GM18519 (cell line): ENCODE data around the gene C1orf115.
A peak's percentile ranks its signal among the peaks of the same experiment; 100 is the strongest.
"Not testable (repeated sequence)": the region's sequence is repeated elsewhere in the genome, so short reads cannot be mapped to it uniquely, and the experiment has no call there.

ENCODE experiments used
- ATAC-seq: cut with Tn5 transposase; IDR thresholded peaks from one replicate; pipeline ENCODE4 v1.9.1; 2021; ENCODE audit warnings: mild to moderate bottlenecking, moderate library complexity; ENCODE audit not compliant: unreplicated experiment, low FRiP score

Gene C1orf115

GRCh38 chr1:220717800-220718640, 27.9 kb downstream of the C1orf115 start:
- ATAC-seq = peak; percentile 89

GRCh38 chr1:220721266-220721665, 31.1 kb downstream of the C1orf115 start:
- not testable (repeated sequence) for ATAC-seq

GRCh38 chr1:220726634-220727033, 36.5 kb downstream of the C1orf115 start:
- ATAC-seq = no peak

GRCh38 chr1:220727519-220727918, 37.4 kb downstream of the C1orf115 start:
- no peak for ATAC-seq

- ATAC-seq = no peak
These were observed 40.3 kb downstream of the C1orf115 start for GRCh38 chr1:220730486-220730885.

GRCh38 chr1:220732137-220732536, 42.0 kb downstream of the C1orf115 start:
- no peak for ATAC-seq

- peak; percentile 5 for ATAC-seq
These were observed 42.5 kb downstream of the C1orf115 start for GRCh38 chr1:220732621-220733020.

- peak; percentile 53 for ATAC-seq
These were observed 43.0 kb downstream of the C1orf115 start for GRCh38 chr1:220733086-220733601.

- no peak for ATAC-seq
These were observed 44.6 kb downstream of the C1orf115 start for GRCh38 chr1:220734571-220735326.

- not testable (repeated sequence) for ATAC-seq
These were observed 46.1 kb downstream of the C1orf115 start for GRCh38 chr1:220736283-220736682.

- ATAC-seq = no peak
These were observed 51.2 kb downstream of the C1orf115 start for GRCh38 chr1:220741349-220741748.

- ATAC-seq = no peak
These were observed 51.7 kb downstream of the C1orf115 start for GRCh38 chr1:220741825-220742224.

GRCh38 chr1:220742520-220742919, 52.4 kb downstream of the C1orf115 start:
- ATAC-seq = no peak

GRCh38 chr1:220746851-220747250, 56.7 kb downstream of the C1orf115 start:
- ATAC-seq = no peak

GRCh38 chr1:220747437-220748088, 57.4 kb downstream of the C1orf115 start:
- ATAC-seq = peak; percentile 18

GRCh38 chr1:220748089-220748934, 58.1 kb downstream of the C1orf115 start, which contains the start of gene MTARC2:
TSS of gene MTARC2 (plus strand) at chr1:220748322. CDS start at chr1:220748532, 210 bp downstream.
- ATAC-seq = peak; percentile 79
